GM11168 (cell line): ENCODE measurements around the gene MSL2.
"Not testable (repeated sequence)": the region's sequence is repeated elsewhere in the genome, so short reads cannot be mapped to it uniquely, and the experiment has no call there.

Experiments used
- in situ Hi-C: fragments of 300-500 bp; cut with MboI; formaldehyde crosslinking; loops from one replicate; pipeline ENCODE4 v1.12.0; 2022; ENCODE audit warnings: low sequenced_read_pairs; ENCODE audit not compliant: unreplicated experiment

MSL2 gene

GRCh38 chr3:136194409-136195257 is 1.5 kb downstream of the MSL2 start:
- in situ Hi-C loops: loop anchor here (10.0 kb wide), 1 partner anchor 100 kb away; no protein-coding TSS in a partner anchor

- in situ Hi-C loops: loop anchor here (10.0 kb wide), 1 partner anchor 99 kb away; no protein-coding TSS in a partner anchor
Measured at GRCh38 chr3:136193278-136194054, 2.7 kb downstream of the MSL2 start.

- in situ Hi-C loops: loop anchor here (10.0 kb wide), 1 partner anchor 98 kb away; no protein-coding TSS in a partner anchor
Measured at GRCh38 chr3:136192831-136193230, 3.3 kb downstream of the MSL2 start.

GRCh38 chr3:136192195-136192594 is 3.9 kb downstream of the MSL2 start:
- in situ Hi-C loops: loop anchor here (10.0 kb wide), 1 partner anchor 97 kb away; no protein-coding TSS in a partner anchor

- in situ Hi-C loops: loop anchor here (10.0 kb wide), 1 partner anchor 95 kb away; no protein-coding TSS in a partner anchor
Measured at GRCh38 chr3:136189859-136190617, 6.1 kb downstream of the MSL2 start.

GRCh38 chr3:136189043-136189442 is 7.1 kb downstream of the MSL2 start:
- in situ Hi-C loops: no loop called here

GRCh38 chr3:136187868-136188267 is 8.3 kb downstream of the MSL2 start:
- in situ Hi-C loops: no loop called here

- in situ Hi-C loops: no loop called here
Measured at GRCh38 chr3:136186846-136187245, 9.3 kb downstream of the MSL2 start.

GRCh38 chr3:136186344-136186743 is 9.8 kb downstream of the MSL2 start:
- in situ Hi-C loops: no loop called here

GRCh38 chr3:136184703-136185102 is 11.4 kb downstream of the MSL2 start:
- in situ Hi-C loops: no loop called here

- in situ Hi-C loops: no loop called here
Measured at GRCh38 chr3:136181741-136182140, 14.4 kb downstream of the MSL2 start.

- in situ Hi-C loops: no loop called here
Measured at GRCh38 chr3:136177876-136178275, 18.3 kb downstream of the MSL2 start.

GRCh38 chr3:136173939-136174490 is 22.1 kb downstream of the MSL2 start:
- in situ Hi-C loops: no loop called here

GRCh38 chr3:136171097-136171542 is 25.0 kb downstream of the MSL2 start:
- in situ Hi-C loops: no loop called here

- in situ Hi-C loops: not testable (repeated sequence)
Measured at GRCh38 chr3:136168236-136168635, 27.9 kb downstream of the MSL2 start.

GRCh38 chr3:136166507-136166906 is 29.6 kb downstream of the MSL2 start:
- in situ Hi-C loops: no loop called here

- in situ Hi-C loops: not testable (repeated sequence)
Measured at GRCh38 chr3:136163607-136164006, 32.5 kb downstream of the MSL2 start.

GRCh38 chr3:136162322-136162721 is 33.8 kb downstream of the MSL2 start:
- in situ Hi-C loops: no loop called here

- in situ Hi-C loops: no loop called here
Measured at GRCh38 chr3:136161516-136161915, 34.6 kb downstream of the MSL2 start.

GRCh38 chr3:136152963-136153362 is 43.2 kb downstream of the MSL2 start:
- in situ Hi-C loops: no loop called here
